Measurements from ENCODE around the gene ZNF525.

DNA sequence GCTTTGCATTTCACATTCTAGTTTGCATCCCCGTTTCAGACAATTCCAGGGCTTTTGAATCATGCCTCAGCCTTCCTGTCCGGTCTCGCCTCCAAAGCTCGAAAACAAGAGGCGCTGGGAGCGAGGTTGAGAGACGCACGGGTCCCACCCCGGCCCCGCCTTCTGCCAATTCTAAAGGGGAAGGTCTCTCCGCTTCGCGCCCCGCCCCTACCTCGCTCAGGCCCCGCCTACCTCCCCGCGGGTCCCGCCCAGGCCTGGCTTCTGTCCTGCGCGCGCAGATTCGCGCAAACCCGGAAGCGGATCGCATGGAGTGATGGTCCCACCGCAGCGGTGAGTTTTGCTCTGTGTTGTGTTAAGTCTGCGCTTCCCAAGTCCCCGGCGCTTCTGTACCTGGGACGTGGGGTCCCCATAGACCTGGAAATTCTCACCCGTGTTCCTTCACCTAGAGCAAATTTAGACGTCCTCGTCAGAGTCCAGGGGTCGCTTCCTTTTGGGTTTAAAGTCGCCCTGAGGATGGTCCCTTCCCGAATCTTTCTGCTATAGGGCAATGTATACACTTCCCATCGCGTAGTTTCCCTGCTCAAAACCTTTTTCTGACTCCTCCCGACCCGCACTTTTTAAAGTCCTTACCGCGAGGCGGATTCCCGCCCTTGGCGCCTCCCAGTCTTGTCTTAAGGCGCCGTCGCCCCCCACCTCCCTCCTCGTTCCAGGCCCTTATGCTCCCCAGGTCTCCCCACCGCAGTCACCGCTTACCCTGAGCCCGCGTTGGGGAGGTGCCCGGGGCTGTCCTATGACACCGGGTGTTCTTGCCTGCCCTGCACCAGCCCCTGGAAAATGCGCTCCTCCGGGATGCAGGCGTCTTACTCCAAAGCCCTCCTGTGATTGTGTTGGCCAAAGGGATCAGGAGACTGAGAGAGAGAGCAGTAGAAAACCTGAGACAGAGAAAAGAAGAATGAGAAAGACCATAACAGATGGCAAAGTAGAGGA, 31.7 kb upstream of the ZNF525 start, which contains the start of gene ZNF845:
- TF ChIP-seq YY1 (IDR thresholded peaks at IDR 0.05; ENCODE audit: insufficient read depth, insufficient read length) (no peak), SUZ12 (IDR thresholded peaks at IDR 0.05; ENCODE audit: extremely low read depth, insufficient read depth, insufficient read length) (no peak), ZNF274 (IDR thresholded peaks at IDR 0.05; ENCODE audit: low read depth, low read length) (no peak)
